SH-SY5Y (cell line): ENCODE results near the gene SLC18A3.

ENCODE experiments used
- GATA2 ChIP-seq: IDR thresholded peaks from 2 replicates; pipeline ENCODE4 v1.6.1; 2011; ENCODE audit warnings: mild to moderate bottlenecking, low read depth, low read length
- GATA3 ChIP-seq: IDR thresholded peaks from 2 replicates; pipeline ENCODE4 v1.6.1; 2011; ENCODE audit warnings: low read depth, mild to moderate bottlenecking, low read length, moderate library complexity

DNA sequence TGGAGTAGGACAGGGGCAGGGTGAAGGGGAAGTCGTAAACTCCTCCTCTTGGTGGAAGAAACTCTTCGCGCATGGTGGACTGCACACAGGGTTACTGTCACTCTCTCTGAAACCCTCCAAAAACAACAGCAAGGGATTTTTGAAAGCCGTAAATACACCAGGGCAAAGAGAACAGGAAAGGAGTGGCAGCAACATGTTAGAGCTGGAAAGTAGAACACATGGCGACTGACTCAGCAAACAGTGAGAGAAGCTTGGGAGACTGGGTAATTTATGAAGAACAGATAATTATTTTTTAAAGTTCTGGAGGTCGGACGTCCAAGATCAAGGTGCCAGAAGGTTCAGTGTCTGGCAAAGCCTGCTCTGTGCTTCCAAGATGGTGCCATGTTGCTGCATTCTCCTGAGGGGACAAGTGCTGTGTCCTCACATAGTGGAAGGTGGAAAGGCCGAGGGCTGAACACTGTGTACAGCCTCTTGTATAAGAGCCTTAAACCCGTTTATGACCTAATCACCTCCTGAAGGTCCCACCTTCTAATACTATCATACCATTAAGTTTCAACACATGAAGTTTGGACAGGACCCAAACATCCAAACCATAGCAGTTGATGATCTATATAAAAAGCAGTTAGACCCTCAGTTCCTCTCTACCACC is 46.9 kb downstream of the SLC18A3 start:
- TF ChIP-seq GATA2: no peak
- TF ChIP-seq GATA3: no peak
